Neuronal stem cell (in vitro differentiated cells): ENCODE results near the gene HERPUD2.
"Not testable (repeated sequence)": the region's sequence is repeated elsewhere in the genome, so short reads cannot be mapped to it uniquely, and the experiment has no call there.

ENCODE experiments used
- DNase-seq: peaks from one replicate; pipeline ENCODE4 v3.0.0-alpha.2; 2013; ENCODE audit warnings: low spot score
- H2AFZ ChIP-seq: one replicate; pipeline ENCODE4 v1.6.1; 2013; ENCODE audit warnings: mild to moderate bottlenecking, low read length, inconsistent platforms
- H2AK5ac ChIP-seq: 2 replicates; pipeline ENCODE4 v1.6.1; 2013; ENCODE audit warnings: low read depth, mild to moderate bottlenecking, inconsistent platforms, low read length, moderate library complexity, mixed read lengths
- H2BK120ac ChIP-seq: 2 replicates; pipeline ENCODE4 v1.6.1; 2013; ENCODE audit warnings: low read depth, mild to moderate bottlenecking, inconsistent platforms, low read length, moderate library complexity, mixed read lengths
- H2BK12ac ChIP-seq: one replicate; pipeline ENCODE4 v1.6.1; 2013; ENCODE audit warnings: low read length, inconsistent platforms
- H2BK15ac ChIP-seq: 2 replicates; pipeline ENCODE4 v1.6.1; 2013; ENCODE audit warnings: mild to moderate bottlenecking, low read length, inconsistent platforms, mixed read lengths
- H2BK5ac ChIP-seq: one replicate; pipeline ENCODE4 v1.6.1; 2013; ENCODE audit warnings: inconsistent platforms, mild to moderate bottlenecking, low read length, moderate library complexity
- H3K14ac ChIP-seq: one replicate; pipeline ENCODE4 v1.6.1; 2013; ENCODE audit warnings: low read length, inconsistent platforms
- H3K18ac ChIP-seq: 2 replicates; pipeline ENCODE4 v1.6.1; 2013; ENCODE audit warnings: low read length, inconsistent platforms
- H3K23ac ChIP-seq: 2 replicates; pipeline ENCODE4 v1.6.1; 2013; ENCODE audit warnings: low read depth, mild to moderate bottlenecking, mixed read lengths, low read length, inconsistent platforms; ENCODE audit not compliant: poor library complexity
- H3K27ac ChIP-seq: replicated peaks from 3 replicates; pipeline ENCODE4 v1.5.1; 2013; ENCODE audit warnings: low read length, inconsistent platforms
- H3K27me3 ChIP-seq, 3 experiments: 2 replicates each; pipeline ENCODE4 v1.6.1; 2013; ENCODE audit warnings: low read length in 3 of 3, mild to moderate bottlenecking in 2 of 3, inconsistent platforms in 1 of 3, low read depth in 1 of 3, mixed read lengths in 1 of 3, moderate library complexity in 1 of 3; ENCODE audit not compliant: control insufficient read depth in 3 of 3, insufficient read depth in 3 of 3
- H3K36me3 ChIP-seq, 2 donors: replicated peaks in 1 of 2; 2 replicates each; pipeline ENCODE4 v1.6.1; 2013; ENCODE audit warnings: low read length in 2 of 2; ENCODE audit not compliant: control insufficient read depth in 2 of 2, insufficient read depth in 2 of 2
- H3K4ac ChIP-seq: 2 replicates; pipeline ENCODE4 v1.6.1; 2013; ENCODE audit warnings: inconsistent platforms, mild to moderate bottlenecking, low read length, moderate library complexity
- H3K4me1 ChIP-seq, 2 donors: 1 replicate in 1 of 2; 2 replicates in 1 of 2; pipeline ENCODE4 v1.6.1; 2013; ENCODE audit warnings: low read length in 2 of 2, low read depth in 1 of 2; ENCODE audit not compliant: control insufficient read depth in 2 of 2, insufficient read depth in 1 of 2
- H3K4me2 ChIP-seq: one replicate; pipeline ENCODE4 v1.6.1; 2013; ENCODE audit warnings: mild to moderate bottlenecking, low read length, inconsistent platforms; ENCODE audit not compliant: insufficient read depth, poor library complexity, severe bottlenecking
- H3K4me3 ChIP-seq, 2 donors: 2 replicates each; pipeline ENCODE4 v1.5.1; 2013; ENCODE audit warnings: low read length in 2 of 2, mild to moderate bottlenecking in 2 of 2, inconsistent platforms in 1 of 2, moderate library complexity in 1 of 2
- H3K79me1 ChIP-seq: one replicate; pipeline ENCODE4 v1.6.1; 2013; ENCODE audit warnings: low read depth, mild to moderate bottlenecking, inconsistent platforms, low read length, moderate library complexity
- H3K9ac ChIP-seq: one replicate; pipeline ENCODE4 v1.6.1; 2013; ENCODE audit warnings: mild to moderate bottlenecking, low read depth, low read length, inconsistent platforms; ENCODE audit not compliant: poor library complexity
- H3K9me3 ChIP-seq, 2 donors: replicated peaks in 1 of 2; 2 replicates each; pipeline versions ENCODE3 to v1.6.1; 2013; ENCODE audit warnings: low read length in 2 of 2, mild to moderate bottlenecking in 2 of 2, inconsistent platforms in 1 of 2, low read depth in 1 of 2, mixed read lengths in 1 of 2, moderate library complexity in 1 of 2; ENCODE audit not compliant: control insufficient read depth in 2 of 2, insufficient read depth in 1 of 2
- H4K8ac ChIP-seq: one replicate; pipeline ENCODE4 v1.6.1; 2013; ENCODE audit warnings: low read depth, mild to moderate bottlenecking, inconsistent platforms, low read length, moderate library complexity
- H4K91ac ChIP-seq: one replicate; pipeline ENCODE4 v1.6.1; 2013; ENCODE audit warnings: low read length, low read depth, mild to moderate bottlenecking, inconsistent platforms; ENCODE audit not compliant: poor library complexity
- WGBS, 2 donors: extraction: QIAGEN DNeasy Blood & Tissue Kit; methylation state at CpG; one replicate each; pipeline ENCODE4 v1.1.7; 2013; ENCODE audit warnings: missing lambda C conversion rate in 2 of 2, mixed read lengths in 1 of 2; ENCODE audit not compliant: insufficient read length in 2 of 2, insufficient replicate concordance in 1 of 2; ENCODE audit errors: extremely low coverage in 2 of 2; 5-methylcytosine and 5-hydroxymethylcytosine counted together

HERPUD2 gene

DNA sequence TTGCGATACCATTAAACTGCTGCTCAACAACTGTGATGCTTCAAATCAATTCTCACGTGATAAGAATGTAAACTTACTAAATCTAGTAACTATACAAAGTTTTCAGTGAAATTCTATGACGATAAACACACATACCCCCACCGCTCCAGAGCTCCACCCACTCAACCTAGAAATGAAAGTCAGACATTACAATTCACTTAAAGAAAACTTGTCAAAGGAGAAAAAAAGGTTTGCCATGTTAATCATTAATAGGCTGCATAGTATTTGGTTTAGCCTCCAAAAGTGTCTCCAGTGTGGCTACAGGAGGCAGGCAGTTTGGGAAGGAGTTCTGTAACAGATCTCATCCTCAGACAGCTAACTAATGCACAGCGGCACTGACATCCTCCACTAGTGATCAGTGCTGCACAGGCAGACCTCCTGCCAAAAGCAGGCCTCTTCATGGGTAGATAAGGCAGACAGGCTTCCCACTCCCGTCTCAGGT lies 3.1 kb downstream of the HERPUD2 start:
- no peak overlapping the region for H3K4ac ChIP-seq
- H3K18ac ChIP-seq, result no peak overlapping the region
- no peak overlapping the region for H2AK5ac ChIP-seq
- H2BK12ac ChIP-seq, result no peak overlapping the region
- no peak overlapping the region for H3K4me2 ChIP-seq
- no peak overlapping the region for H2BK120ac ChIP-seq
- no peak overlapping the region for H2BK15ac ChIP-seq
- no peak overlapping the region for H2AFZ ChIP-seq
- H3K4me1 ChIP-seq, result peaks cover 3 to 4% of the 10 kb centered on the region in 2 donors
- peaks cover 0 to 18% of the 10 kb centered on the region in 2 donors for H3K9me3 ChIP-seq
- DNase-seq, result no peak
- no peaks in the 10 kb centered on the region for H3K27me3 ChIP-seq
- H4K8ac ChIP-seq, result no peak overlapping the region
- H3K27ac ChIP-seq, result no peak overlapping the region
- H3K9ac ChIP-seq, result no peak overlapping the region
- no peak overlapping the region for H2BK5ac ChIP-seq
- H4K91ac ChIP-seq, result no peak overlapping the region
- peaks cover under 1 to 49% of the 10 kb centered on the region in 2 donors for H3K36me3 ChIP-seq
- peak overlapping the region; percentile 37 for H3K23ac ChIP-seq
- no peaks in the 10 kb centered on the region for H3K79me1 ChIP-seq
- no CpG with 5 or more reads among the region's 6 CpGs for whole genome bisulfite sequencing, 2 donors
- no peak overlapping the region for H3K4me3 ChIP-seq
- H3K14ac ChIP-seq, result no peak overlapping the region

DNA sequence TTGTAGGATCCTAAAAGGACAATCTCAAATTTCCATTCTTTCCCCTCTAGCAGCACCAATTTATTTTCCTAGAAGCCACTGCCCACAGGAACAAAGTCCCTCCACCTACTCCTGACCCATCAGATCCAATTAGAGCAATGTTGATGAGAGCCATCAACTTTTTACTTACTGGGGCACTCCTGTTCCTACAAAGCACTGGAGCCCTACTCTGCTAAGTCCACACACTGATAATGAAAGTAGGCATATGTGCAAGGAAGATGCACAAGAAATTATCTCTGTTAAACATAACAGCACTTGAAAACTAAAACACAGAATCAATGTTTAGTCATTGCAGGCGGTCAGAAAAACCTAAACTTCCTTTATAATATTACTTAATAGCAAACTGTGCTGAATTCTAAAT lies 3.6 kb downstream of the HERPUD2 start:
- H3K36me3 ChIP-seq, result peaks cover 0 to 44% of the 10 kb centered on the region in 2 donors
- no peak overlapping the region for H3K9ac ChIP-seq
- no peak overlapping the region for H2BK12ac ChIP-seq
- no peak overlapping the region for H4K8ac ChIP-seq
- no peak overlapping the region for H4K91ac ChIP-seq
- H3K14ac ChIP-seq, result no peak overlapping the region
- H3K4me3 ChIP-seq, result no peak overlapping the region
- no CpG with 5 or more reads among the region's 1 CpG for WGBS, 2 donors
- no peak overlapping the region for H2BK15ac ChIP-seq
- H3K4me2 ChIP-seq, result no peak overlapping the region
- H3K27ac ChIP-seq, result no peak overlapping the region
- no peak overlapping the region for H2BK120ac ChIP-seq
- peaks cover 0 to 18% of the 10 kb centered on the region in 2 donors for H3K9me3 ChIP-seq
- no peak for DNase-seq
- no peak overlapping the region for H2BK5ac ChIP-seq
- no peak overlapping the region for H3K23ac ChIP-seq
- H3K4me1 ChIP-seq, result peaks cover 3 to 4% of the 10 kb centered on the region in 2 donors
- H3K4ac ChIP-seq, result no peak overlapping the region
- no peak overlapping the region for H3K18ac ChIP-seq
- H2AK5ac ChIP-seq, result no peak overlapping the region
- H3K27me3 ChIP-seq, result no peaks in the 10 kb centered on the region
- H2AFZ ChIP-seq, result no peak overlapping the region
- H3K79me1 ChIP-seq, result no peaks in the 10 kb centered on the region

DNA sequence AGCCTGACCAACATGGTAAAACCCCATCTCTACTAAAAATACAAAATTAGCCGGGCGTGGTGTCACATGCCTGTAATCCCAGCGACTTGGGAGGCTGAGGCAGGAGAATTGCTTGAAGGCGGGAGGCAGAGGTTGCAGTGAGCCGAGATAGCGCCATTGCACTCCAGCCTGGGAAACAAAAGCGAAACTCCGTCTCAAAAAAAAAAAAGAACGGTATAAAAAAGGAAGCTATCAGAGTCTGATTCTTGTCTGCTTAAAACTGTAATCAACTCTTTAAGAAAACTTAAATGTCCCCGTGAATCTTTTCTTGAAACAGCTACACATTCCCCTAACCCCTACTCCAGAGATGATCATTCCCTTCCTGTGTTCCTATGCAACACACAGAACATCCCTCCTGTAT lies 4.3 kb downstream of the HERPUD2 start:
- DNase-seq, H3K23ac ChIP-seq, H3K9ac ChIP-seq, H3K4me2 ChIP-seq, H2BK5ac ChIP-seq, H2AFZ ChIP-seq, H2BK120ac ChIP-seq, H3K79me1 ChIP-seq, H3K4me3 ChIP-seq, H3K27me3 ChIP-seq, H3K4ac ChIP-seq, H4K91ac ChIP-seq, H2BK12ac ChIP-seq, H2BK15ac ChIP-seq, H3K4me1 ChIP-seq, H3K14ac ChIP-seq, H2AK5ac ChIP-seq, H3K18ac ChIP-seq, H4K8ac ChIP-seq, H3K27ac ChIP-seq: not testable (repeated sequence)
- WGBS, 2 donors, result no CpG with 5 or more reads among the region's 10 CpGs
- Histone ChIP-seq H3K36me3 (peaks cover 0 to 41% of the 10 kb centered on the region in 2 donors), H3K9me3 (peaks cover 0 to 18% of the 10 kb centered on the region in 2 donors)

DNA sequence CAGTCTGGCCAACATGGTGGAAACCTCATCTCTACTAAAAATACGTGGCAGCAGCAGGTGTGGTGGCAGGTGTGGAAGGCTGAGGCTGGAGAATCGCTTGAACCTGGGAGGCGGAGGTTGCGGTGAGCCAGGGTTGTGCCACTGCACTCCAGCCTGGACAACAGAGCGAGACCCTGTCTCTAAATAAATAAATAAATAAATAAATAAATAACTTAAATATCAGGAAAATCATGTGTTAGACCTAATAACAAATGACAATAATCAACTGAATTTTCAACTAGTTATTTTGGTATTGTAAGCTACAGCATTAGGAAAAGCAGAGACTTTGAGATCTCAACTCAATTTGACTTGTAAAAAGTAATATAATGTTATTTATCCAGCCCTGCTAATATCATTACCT lies 9.2 kb downstream of the HERPUD2 start:
- H3K27ac ChIP-seq, result no peak overlapping the region
- H3K14ac ChIP-seq, result no peak overlapping the region
- no peak overlapping the region for H2BK120ac ChIP-seq
- H3K4me3 ChIP-seq, result no peak overlapping the region
- H3K4me1 ChIP-seq, result no peaks in the 10 kb centered on the region
- H2BK12ac ChIP-seq, result no peak overlapping the region
- H3K23ac ChIP-seq, result no peak overlapping the region
- no peak overlapping the region for H4K91ac ChIP-seq
- H2AK5ac ChIP-seq, result no peak overlapping the region
- peaks cover 2 to 28% of the 10 kb centered on the region in 2 donors for H3K36me3 ChIP-seq
- H3K9ac ChIP-seq, result no peak overlapping the region
- DNase-seq, result no peak
- no peak overlapping the region for H4K8ac ChIP-seq
- no peak overlapping the region for H3K18ac ChIP-seq
- H3K79me1 ChIP-seq, result no peaks in the 10 kb centered on the region
- H3K9me3 ChIP-seq, result peaks cover 0 to 6% of the 10 kb centered on the region in 2 donors
- H2BK15ac ChIP-seq, result no peak overlapping the region
- WGBS, 2 donors, result no CpG with 5 or more reads among the region's 5 CpGs
- no peaks in the 10 kb centered on the region for H3K27me3 ChIP-seq
- no peak overlapping the region for H2AFZ ChIP-seq
- no peak overlapping the region for H2BK5ac ChIP-seq
- H3K4me2 ChIP-seq, result no peak overlapping the region
- no peak overlapping the region for H3K4ac ChIP-seq
